IPS-18a (cell line): ENCODE data around the gene LGI4.

Source experiments
- H3K27ac ChIP-seq: one replicate; pipeline ENCODE4 v1.5.1; 2013; ENCODE audit warnings: low read length
- H3K27me3 ChIP-seq: one replicate; pipeline ENCODE4 v1.6.1; 2013; ENCODE audit warnings: mild to moderate bottlenecking, low read length; ENCODE audit not compliant: control insufficient read depth, insufficient read depth
- H3K36me3 ChIP-seq: one replicate; pipeline ENCODE4 v1.6.1; 2013; ENCODE audit warnings: low read depth, low read length; ENCODE audit not compliant: control insufficient read depth
- H3K4me1 ChIP-seq: one replicate; pipeline ENCODE4 v1.6.1; 2013; ENCODE audit warnings: low read depth, low read length; ENCODE audit not compliant: control insufficient read depth
- H3K4me3 ChIP-seq: one replicate; pipeline ENCODE4 v1.5.1; 2013; ENCODE audit warnings: low read length
- H3K9ac ChIP-seq: one replicate; pipeline ENCODE4 v1.6.1; 2013; ENCODE audit warnings: mild to moderate bottlenecking, low read length, moderate library complexity
- H3K9me3 ChIP-seq: one replicate; pipeline ENCODE4 v1.6.1; 2013; ENCODE audit warnings: low read depth, low read length; ENCODE audit not compliant: control insufficient read depth

Gene LGI4

DNA sequence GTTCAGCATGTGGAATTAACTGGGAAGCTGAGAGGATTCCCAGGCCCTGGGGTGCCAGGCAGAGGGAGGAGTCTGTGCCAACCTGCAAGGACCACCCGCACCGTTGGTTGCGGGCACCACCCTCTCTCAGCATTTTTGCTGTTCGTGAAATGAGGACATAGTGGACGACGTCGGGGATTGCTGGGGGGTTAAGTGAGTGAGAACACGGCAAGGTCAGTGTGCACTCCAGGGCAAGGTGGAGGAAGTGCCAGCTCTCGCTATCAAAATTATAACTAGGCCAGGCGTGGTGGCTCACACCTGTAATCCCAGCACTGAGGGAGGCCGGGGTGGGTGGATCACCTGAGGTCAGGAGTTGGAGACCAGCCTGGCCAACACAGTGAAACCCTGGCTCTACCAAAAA is 17.1 kb downstream of the LGI4 start:
- peaks cover 14% of the 10 kb centered on the region for H3K4me1 ChIP-seq
- H3K4me3 ChIP-seq: no peak overlapping the region
- no peak overlapping the region for H3K27ac ChIP-seq

DNA sequence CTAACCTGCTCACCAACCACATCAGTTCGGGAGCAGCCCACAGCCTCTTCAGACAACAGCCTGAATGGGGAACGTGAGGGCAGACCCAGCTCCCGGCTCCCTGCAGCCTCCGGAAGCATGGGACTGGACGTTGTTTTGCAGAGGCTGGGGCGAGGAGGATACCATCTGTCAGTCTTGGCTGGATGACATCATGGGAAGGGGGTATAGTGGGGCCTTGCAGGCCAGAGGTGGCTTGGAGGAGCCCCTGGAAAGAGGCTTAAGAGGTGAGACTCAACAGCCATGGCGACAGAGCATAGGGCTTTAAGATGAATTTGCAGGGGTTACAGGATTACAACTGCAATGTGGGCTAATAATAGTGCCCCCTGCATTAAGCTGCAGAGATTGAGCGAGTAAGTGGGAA is 17.7 kb downstream of the LGI4 start:
- H3K27me3 ChIP-seq: no peaks in the 10 kb centered on the region
- H3K27ac ChIP-seq: no peak overlapping the region
- H3K9me3 ChIP-seq: no peaks in the 10 kb centered on the region
- peaks cover 9% of the 10 kb centered on the region for H3K4me1 ChIP-seq
- no peak overlapping the region for H3K9ac ChIP-seq
- no peaks in the 10 kb centered on the region for H3K36me3 ChIP-seq
- no peak overlapping the region for H3K4me3 ChIP-seq

More for the DNA sequence above, 17.1 kb downstream of the LGI4 start:
- no peak overlapping the region for H3K9ac ChIP-seq
- no peaks in the 10 kb centered on the region for H3K9me3 ChIP-seq
- no peaks in the 10 kb centered on the region for H3K27me3 ChIP-seq
- no peaks in the 10 kb centered on the region for H3K36me3 ChIP-seq

DNA sequence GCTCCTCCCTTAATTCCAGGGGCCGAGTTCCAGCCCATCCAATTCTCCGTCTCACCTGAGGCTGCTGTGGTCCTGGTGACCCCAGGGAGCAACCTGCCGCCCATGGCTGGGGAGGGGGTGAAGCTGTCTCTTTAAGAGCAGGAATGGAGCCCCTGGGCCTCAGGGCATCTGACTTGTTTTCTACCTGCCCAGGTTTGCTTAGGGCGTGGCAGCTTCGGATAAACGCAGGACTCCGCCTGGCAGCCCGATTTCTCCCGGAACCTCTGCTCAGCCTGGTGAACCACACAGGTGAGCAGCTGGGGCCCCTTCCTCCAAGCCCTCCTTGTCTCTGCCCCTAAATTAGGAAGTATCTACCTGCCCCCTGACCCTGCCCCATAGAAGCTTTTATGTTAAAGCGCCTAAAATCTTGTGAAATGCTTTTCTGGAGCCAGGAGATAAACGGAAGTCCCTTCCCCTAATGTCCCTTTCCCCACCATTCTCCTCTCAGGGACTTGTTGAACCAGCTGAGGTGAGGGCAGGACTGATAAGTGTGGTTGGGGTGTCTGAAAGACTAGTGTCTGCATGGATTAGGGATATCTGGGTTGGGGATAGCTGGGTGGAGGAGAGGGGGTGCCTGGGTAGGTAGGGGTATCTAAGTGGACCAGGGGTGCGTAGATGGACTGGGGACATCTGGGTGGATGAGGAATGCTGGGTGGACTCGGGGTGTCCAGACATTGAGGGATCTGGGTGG is 18.6 kb downstream of the LGI4 start:
- H3K27ac ChIP-seq: no peak overlapping the region
- H3K4me3 ChIP-seq: no peak overlapping the region
- H3K36me3 ChIP-seq: no peaks in the 10 kb centered on the region
- peaks cover 9% of the 10 kb centered on the region for H3K4me1 ChIP-seq
- H3K27me3 ChIP-seq: no peaks in the 10 kb centered on the region
- H3K9ac ChIP-seq: no peak overlapping the region
- no peaks in the 10 kb centered on the region for H3K9me3 ChIP-seq

DNA sequence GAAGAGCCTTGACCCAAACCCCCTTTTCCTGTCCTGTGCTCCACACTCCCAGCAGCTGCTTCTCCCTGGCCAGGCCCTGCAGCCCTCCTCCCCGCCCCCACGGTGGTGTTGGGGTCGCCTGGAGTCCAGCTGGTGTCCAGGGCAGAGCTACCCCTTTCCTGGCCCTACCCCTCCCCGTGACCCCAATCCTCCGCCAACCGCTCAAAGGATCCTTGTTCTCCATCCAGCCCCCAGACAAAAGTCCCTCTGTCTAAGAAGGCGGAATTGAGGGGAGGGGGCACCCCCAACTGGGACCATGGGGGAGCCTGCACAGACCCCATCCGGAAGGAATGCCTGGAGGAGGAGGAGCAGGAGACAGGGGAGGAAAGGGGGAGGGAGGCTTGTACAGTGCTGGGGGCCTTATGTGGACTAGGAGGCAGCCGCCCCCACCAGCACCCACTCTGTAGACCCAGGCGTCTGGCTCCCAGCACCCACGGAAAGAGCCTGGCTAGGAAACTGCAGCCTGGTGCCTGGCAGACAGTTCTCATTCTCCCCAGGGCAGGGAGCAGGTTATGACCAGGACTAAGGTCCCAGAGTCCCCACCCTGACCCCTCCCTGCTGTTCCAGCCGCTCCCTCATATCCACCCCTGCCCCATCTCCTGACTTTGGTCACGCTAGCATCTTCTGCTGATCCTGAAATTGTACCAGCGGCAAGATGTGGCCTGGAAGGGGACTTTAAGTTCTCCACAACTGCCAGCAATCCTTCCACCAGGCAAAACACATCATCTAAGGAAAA is 19.5 kb downstream of the LGI4 start, which contains the start of gene FXYD3:
Gene FXYD3, plus strand, starts transcription at position 647 of the 775 bp plus-strand sequence. CDS start 3,554 bp downstream, outside the sequence.
- Histone ChIP-seq H3K36me3 (no peaks in the 10 kb centered on the region), H3K27me3 (no peaks in the 10 kb centered on the region), H3K4me1 (peaks cover 9% of the 10 kb centered on the region), H3K27ac (no peak within 1 kb of the TSS), H3K4me3 (peak within 1 kb of the TSS; percentile 54), H3K9me3 (no peaks in the 10 kb centered on the region), H3K9ac (no peak within 1 kb of the TSS)

DNA sequence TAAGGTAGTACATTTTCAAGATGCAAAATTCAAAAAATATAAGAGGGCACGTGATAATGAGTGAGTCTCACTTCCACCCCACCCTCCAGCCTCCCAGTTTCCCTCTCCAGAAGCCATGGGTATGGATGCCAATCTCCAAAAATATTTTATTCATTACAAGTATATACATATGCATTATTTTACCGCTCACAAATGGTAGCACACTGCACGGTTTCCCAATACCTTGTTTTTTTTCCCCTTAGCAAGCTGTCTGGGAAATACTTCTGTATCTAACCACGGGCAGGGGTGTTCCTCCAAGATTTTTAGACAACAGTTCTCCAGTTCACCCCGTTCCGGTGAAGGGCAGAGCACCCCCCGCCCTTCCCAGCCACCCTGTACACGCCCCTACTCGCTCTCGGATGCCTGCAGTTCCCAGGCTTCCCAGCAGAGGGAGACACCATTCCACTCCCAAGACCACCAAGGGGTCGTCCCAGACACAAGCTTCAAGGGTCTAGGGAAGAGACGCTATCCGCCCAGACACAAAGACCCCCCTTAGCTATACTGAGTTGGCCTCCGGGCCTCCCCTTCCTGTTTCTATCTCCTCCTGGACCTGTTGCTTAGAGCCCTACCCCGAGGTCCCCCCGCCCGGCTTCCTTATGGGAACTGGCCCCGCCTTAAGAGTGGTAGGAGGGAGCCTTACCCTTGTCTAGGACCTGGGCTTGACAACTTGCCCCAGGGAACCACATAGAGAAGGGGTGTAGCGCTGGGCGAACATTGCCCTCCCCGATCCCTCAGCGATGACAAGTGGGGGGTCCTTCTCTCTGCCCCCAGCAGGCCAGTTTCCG is 20.3 kb downstream of the LGI4 start:
- no peaks in the 10 kb centered on the region for H3K9me3 ChIP-seq
- no peak overlapping the region for H3K9ac ChIP-seq
- H3K27me3 ChIP-seq: no peaks in the 10 kb centered on the region

DNA sequence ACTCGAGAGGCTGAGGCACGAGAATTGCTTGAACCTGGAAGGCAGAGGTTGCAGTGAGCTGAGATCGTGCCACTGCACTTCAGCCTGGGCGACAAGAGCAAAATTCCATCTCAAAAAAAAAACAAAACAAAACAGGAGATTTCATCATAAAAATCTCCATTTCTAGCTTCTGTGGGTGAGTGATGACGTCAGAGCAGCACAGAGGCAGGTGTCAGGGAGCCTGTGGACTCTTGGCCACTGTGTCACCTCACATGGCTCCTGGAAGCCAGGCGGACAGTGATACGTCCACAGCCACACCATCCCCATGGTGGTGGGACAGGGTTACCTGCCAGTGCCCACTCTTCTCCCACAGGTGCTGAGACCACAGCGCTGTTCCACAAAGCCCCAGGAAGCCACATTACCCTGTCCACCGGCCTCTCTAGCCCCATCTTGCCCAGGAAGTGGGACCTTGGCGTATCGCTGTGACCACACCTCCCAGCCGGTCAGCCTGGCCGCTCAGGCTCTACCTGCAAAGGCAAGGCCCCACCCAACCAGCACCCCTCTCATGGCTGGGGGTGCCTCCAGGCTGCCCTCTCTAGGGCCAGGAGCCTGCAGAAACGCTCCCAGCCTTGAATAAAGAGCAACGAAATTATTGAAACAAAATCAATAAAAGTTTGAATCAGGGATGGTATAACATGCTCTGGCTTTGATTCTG is 21.7 kb downstream of the LGI4 start:
- Histone ChIP-seq H3K27ac (no peak overlapping the region), H3K36me3 (no peaks in the 10 kb centered on the region), H3K4me3 (no peak overlapping the region), H3K9me3 (no peaks in the 10 kb centered on the region), H3K9ac (no peak overlapping the region), H3K27me3 (no peaks in the 10 kb centered on the region), H3K4me1 (peaks cover 9% of the 10 kb centered on the region)

More for the DNA sequence above, 20.3 kb downstream of the LGI4 start:
- H3K27ac ChIP-seq: no peak overlapping the region
- H3K4me1 ChIP-seq: peaks cover 9% of the 10 kb centered on the region
- H3K4me3 ChIP-seq: peak overlapping the region; percentile 54
- H3K36me3 ChIP-seq: no peaks in the 10 kb centered on the region

DNA sequence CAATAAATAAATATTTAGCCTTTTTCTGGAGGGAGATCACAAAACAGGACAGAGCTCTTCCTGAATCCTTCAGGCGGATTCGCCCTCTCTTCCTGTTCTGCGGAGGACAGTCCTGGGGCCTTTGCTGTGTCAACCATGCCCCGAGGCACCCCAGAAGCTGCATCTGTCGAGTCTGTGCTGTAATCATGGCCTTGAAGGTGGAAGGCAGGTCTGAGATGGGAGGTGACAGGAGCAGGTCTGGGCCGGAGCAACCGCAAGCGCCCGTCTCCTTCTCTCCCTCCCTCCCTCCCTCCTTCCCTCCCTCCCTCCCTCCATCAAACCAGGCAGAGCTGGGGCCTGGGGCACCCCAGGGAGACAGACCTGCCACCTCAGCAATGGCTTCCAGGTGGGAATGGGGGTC is 23.9 kb downstream of the LGI4 start:
- no peak overlapping the region for H3K4me3 ChIP-seq
- H3K27ac ChIP-seq: no peak overlapping the region
- no peaks in the 10 kb centered on the region for H3K36me3 ChIP-seq
- no peak overlapping the region for H3K9ac ChIP-seq
- H3K9me3 ChIP-seq: no peaks in the 10 kb centered on the region
- peaks cover 9% of the 10 kb centered on the region for H3K4me1 ChIP-seq
- no peaks in the 10 kb centered on the region for H3K27me3 ChIP-seq

DNA sequence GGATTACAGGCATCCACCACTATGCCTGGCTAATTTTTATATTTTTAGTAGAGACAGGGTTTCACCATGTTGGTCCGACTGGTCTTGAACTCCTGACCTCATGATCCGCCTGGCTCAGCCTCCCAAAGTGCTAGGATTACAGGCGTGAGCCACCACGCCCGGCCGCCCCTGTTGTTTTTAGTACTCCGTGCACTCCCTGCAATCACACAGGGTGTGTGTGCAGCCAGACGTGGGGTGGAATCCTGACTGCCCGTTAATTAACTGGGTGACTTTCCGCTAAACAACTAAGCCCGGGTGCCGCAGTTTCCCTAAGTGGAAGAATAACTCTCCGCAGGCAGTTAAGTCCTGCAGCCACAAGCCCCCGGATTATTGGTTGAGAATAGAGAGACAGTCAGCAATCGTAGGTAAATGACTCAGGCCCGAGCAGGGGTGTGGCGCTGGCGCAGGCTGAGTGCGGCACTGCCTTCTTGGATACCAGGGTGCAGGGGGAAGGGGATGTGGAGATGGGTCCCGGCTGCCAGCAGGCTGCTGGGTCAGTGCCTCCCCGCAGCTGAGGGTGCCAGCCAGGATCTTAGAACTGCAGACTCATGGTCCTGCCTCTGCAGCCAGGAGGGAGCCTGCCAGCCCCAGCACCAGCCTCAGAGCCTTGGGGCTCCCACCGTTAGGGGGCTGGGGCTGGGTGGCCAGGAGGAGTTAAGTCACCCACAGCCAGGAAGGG is 25.3 kb downstream of the LGI4 start:
- no peaks in the 10 kb centered on the region for H3K27me3 ChIP-seq

DNA sequence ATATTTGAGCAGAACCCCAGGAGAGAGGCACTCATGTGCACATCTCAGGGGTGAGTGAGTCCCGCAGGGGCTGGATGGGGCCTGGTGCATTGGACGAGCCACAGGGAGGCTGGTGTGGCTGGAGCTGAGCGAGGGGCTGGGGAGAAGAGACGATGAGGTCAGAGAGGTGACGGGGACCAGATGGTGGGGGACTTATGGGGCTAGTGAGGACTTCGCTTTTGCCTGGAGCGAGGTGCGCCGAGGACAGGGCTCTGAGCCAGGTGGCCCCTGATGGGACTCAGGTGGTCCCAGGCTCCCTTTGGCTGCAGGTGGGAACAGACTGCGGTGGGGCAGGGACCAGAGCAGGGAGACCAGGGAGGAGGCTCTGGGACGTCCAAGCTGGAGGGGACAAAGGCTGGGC is 26.1 kb downstream of the LGI4 start:
- Histone ChIP-seq H3K4me3 (no peak overlapping the region), H3K9me3 (no peaks in the 10 kb centered on the region), H3K36me3 (no peaks in the 10 kb centered on the region), H3K27ac (no peak overlapping the region), H3K4me1 (no peaks in the 10 kb centered on the region), H3K27me3 (no peaks in the 10 kb centered on the region), H3K9ac (no peak overlapping the region)

More for the DNA sequence above, 25.3 kb downstream of the LGI4 start:
- Histone ChIP-seq H3K4me1 (peaks cover 4% of the 10 kb centered on the region), H3K27ac (no peak overlapping the region), H3K9me3 (no peaks in the 10 kb centered on the region), H3K4me3 (no peak overlapping the region), H3K36me3 (no peaks in the 10 kb centered on the region), H3K9ac (no peak overlapping the region)

DNA sequence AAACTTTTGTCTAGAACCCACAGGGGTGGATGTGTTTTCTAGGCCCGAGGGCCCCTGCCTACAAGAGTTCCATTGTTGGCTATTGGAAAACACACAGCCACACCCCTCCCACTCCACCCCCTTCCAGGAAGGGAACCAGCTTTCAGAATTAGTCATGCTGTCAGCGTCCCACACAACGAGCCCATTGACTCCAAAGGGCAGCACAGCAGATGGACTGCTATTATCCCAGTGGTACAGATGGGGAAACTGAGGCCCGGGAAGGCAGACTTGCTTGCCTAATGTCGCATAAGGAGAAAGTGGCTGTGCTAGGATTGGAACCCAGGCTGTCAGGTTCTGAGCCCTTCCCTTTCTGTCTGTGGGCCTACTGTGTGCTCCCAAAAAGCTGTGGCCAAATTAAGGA is 27.3 kb downstream of the LGI4 start:
- no peaks in the 10 kb centered on the region for H3K36me3 ChIP-seq
- H3K27ac ChIP-seq: no peak overlapping the region
- no peak overlapping the region for H3K4me3 ChIP-seq
- H3K27me3 ChIP-seq: no peaks in the 10 kb centered on the region
- H3K4me1 ChIP-seq: no peaks in the 10 kb centered on the region
- H3K9me3 ChIP-seq: no peaks in the 10 kb centered on the region
- no peak overlapping the region for H3K9ac ChIP-seq
